ENCODE results near the gene NDUFC2. TPM values are rescaled to one million over a fixed set of nuclear protein-coding genes. Genes with fewer than 3 reads are reported as not detected.

Gene NDUFC2
- total and polyA plus RNA-seq, 2 of the 8 experiments (the other 6 are each of a cell fraction or from before 2014, with no cell fraction given), result 216 to 356 TPM

- TF ChIP-seq CTCF (IDR thresholded peaks at IDR 0.05; ENCODE audit: control extremely low read depth in 1 of 3, insufficient read depth in 1 of 3, low read depth in 1 of 3, low read length in 3 of 3) (no peak), BRCA1 (IDR thresholded peaks at IDR 0.05; ENCODE audit: low read depth, low read length) (no peak), GABPA (IDR thresholded peaks at IDR 0.05; ENCODE audit: borderline replicate concordance, insufficient read depth, low read length) (no peak), SRF (IDR thresholded peaks at IDR 0.05; ENCODE audit: low read depth, low read length) (no peak), USF2 (IDR thresholded peaks at IDR 0.05; ENCODE audit: low read length) (no peak), SIX5 (IDR thresholded peaks at IDR 0.05; ENCODE audit: low read depth, low read length) (no peak)
Measured at GRCh38 chr11:78080818-78081495, 1.3 kb upstream of the NDUFC2 start (continued).

Measured in H1 (cell line).